Endothelial cell of hepatic sinusoid (primary cell): ENCODE measurements around the gene LRRC57.

Source experiments
- in situ Hi-C: cut with HindIII; loops from 2 replicates; pipeline ENCODE4 v1.10.0; 2017; ENCODE audit warnings: low sequenced_read_pairs

The LRRC57 gene

DNA sequence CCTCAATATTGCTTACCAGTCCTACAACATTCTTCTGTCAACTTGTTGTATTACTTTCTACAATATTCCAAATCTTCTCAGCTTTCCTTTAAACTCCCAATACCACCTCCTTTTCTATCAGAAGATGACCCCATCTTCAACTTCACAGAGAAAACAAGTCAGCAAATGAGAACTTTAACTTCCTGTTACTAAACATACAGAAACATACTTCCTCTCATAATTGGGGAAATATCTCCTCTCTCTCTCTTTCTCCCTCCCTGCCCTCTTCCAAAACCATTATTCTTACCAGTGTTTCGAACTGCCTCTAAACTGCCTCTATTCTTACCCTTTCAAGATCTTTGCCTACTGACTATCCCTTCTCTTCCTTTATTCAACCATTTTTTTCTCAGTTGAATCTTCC, 54.9 kb downstream of the LRRC57 start:
- in situ Hi-C loops = no loop called here

DNA sequence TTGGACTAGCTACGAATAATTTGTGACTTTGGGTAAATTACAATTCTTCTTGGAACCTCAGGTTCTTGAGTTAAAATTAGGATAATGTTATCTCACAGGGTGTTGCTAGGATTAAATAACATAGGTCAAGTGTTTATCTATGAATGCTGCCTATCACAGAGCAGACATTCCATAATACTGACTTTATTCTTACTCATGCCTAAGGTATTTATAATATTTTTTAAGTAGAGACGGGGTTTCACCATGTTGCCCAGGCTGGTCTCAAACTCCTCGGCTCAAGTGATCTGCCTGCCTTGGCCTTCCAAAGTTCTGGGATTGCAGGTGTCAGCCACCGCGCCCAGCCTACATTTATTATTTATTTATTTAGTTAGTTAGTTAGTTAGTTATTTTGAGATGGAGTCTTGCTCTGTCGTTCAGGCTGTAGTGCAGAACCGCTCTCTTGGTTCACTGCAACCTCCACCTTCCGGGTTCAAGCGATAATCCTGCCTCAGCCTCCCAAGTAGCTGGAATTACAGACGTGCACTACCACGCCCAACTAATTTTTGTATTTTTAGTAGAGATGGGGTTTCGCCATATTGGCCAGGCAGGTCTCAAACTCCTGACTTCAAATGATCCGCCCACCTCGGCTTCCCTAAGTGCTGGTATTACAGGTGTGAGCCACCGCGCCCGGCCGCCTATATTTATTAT, 56.9 kb downstream of the LRRC57 start:
- in situ Hi-C loops = no loop called here

DNA sequence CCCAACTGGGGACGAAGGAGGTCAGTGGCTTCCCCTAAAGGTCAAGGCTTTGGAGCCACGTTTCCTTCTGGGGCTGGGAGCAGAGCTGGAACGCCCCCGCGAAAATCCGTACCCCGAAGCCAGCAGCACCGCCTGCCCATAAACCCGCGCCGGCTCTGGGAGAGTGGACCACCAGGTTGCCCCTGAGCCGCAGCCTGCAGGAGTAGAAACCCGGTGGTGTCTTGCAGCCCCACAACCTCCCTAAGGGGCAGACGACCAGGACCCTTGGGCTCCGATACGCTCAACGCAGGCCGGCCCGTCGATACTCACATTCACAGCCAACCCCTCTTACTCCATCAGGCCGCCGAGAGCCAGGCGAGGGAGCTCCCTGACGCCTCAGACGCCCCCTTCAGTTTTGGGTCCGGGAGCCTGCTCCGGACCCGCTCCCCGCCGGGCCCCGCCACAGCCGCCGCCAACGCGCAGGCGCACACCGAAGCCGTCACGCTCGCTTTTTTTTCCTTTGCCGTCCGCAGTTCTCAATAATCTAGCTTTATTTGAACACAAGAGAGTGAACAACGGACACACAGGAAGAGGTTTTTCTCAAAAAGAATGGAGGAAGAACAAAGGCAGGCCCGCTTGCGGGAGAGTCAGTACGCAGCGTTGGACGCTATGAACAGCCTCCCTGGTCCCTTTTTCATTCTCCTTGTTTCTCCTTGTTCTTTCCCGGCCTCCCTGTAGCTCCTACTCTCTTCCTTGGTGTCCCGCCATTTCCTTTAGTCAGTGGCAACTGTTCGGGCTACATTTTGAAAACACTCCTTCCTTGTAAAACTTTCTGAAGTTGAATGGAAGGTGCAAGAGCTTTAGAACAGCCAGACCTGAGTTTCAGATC, 57.7 kb downstream of the LRRC57 start, which contains the start of gene ZNF106:
TSS of gene ZNF106 (minus strand) at position 471 of the 868 bp plus-strand sequence. CDS start 18,852 bp downstream, outside the sequence.
- in situ Hi-C loops = no loop called here

DNA sequence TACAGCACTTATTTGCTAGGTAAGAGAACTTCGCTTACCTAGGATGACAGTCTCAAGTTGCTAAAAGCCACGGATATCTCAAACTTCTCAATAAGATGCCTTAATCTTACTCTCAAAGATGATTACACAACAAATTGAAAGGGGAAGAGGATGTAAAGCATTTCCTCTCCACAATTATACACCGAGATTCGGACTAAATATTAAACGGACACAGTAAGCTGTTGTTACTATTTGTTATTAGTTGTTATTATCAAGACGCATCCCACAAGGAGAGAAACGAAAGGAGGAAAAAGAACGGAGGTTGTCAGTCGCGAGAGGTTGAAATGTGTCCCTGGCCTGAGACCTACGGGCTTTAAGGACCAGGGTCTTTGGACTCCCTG, 58.3 kb downstream of the LRRC57 start:
- in situ Hi-C loops = no loop called here
